Esophagus muscularis mucosa (tissue), 4 donors: ENCODE measurements around the gene PDE8B.

Experiments used
- EP300 ChIP-seq: sonication (generic); formaldehyde crosslinking; IDR thresholded peaks from one replicate; pipeline ENCODE4 v1.6.1; 2017; ENCODE audit warnings: antibody characterized with exemption
- POLR2A ChIP-seq: fragments of 450-650 bp; IDR thresholded peaks from one replicate; pipeline ENCODE4 v1.6.1; 2017; ENCODE audit warnings: antibody characterized with exemption, moderate library complexity, mild to moderate bottlenecking, low read depth
- POLR2AphosphoS5 ChIP-seq, 2 donors: sonication (generic); formaldehyde crosslinking; IDR thresholded peaks; one replicate each; pipeline ENCODE4 v1.6.1; 2017; ENCODE audit warnings: antibody characterized with exemption in 2 of 2
- TF ChIP-seq, protein P1 (sequence below), 3 experiments: fragments of 200-600 bp in 2 of 3; fragments of 450-650 bp in 1 of 3; sonication (generic) in 2 of 3; IDR thresholded peaks; one replicate each; pipeline ENCODE4 v1.5.1; 2017 to 2019; ENCODE audit warnings: antibody characterized with exemption in 3 of 3, mild to moderate bottlenecking in 2 of 3, moderate library complexity in 1 of 3

- TF ChIP-seq, protein P1, sequence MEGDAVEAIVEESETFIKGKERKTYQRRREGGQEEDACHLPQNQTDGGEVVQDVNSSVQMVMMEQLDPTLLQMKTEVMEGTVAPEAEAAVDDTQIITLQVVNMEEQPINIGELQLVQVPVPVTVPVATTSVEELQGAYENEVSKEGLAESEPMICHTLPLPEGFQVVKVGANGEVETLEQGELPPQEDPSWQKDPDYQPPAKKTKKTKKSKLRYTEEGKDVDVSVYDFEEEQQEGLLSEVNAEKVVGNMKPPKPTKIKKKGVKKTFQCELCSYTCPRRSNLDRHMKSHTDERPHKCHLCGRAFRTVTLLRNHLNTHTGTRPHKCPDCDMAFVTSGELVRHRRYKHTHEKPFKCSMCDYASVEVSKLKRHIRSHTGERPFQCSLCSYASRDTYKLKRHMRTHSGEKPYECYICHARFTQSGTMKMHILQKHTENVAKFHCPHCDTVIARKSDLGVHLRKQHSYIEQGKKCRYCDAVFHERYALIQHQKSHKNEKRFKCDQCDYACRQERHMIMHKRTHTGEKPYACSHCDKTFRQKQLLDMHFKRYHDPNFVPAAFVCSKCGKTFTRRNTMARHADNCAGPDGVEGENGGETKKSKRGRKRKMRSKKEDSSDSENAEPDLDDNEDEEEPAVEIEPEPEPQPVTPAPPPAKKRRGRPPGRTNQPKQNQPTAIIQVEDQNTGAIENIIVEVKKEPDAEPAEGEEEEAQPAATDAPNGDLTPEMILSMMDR (IDR thresholded peaks at IDR 0.05), result no peak
- TF ChIP-seq POLR2A (no peak), EP300 (no peak), POLR2AphosphoS5 (IDR thresholded peaks at IDR 0.05) (no peak)
These were observed 243.6 kb downstream of the PDE8B start for GRCh38 chr5:77454123-77454522.
